CD4-positive, alpha-beta memory T cell (primary cell): ENCODE measurements around the gene ACOT7. TPM values are rescaled to one million over a fixed set of nuclear protein-coding genes. Genes with fewer than 3 reads are reported as not detected.
A peak's percentile ranks its signal among the peaks of the same experiment; 100 is the strongest.
"Not testable (repeated sequence)": the region's sequence is repeated elsewhere in the genome, so short reads cannot be mapped to it uniquely, and the experiment has no call there.

ENCODE experiments used
- CTCF ChIA-PET: fragments of 350-600 bp; sonication (Branson Sonifier 250); formaldehyde crosslinking; loops from one replicate; lab custom pipeline; 2021; ENCODE audit warnings: inconsistent platforms; ENCODE audit not compliant: partially characterized antibody; lab: Charles Lee
- POLR2A ChIA-PET: fragments of 350-600 bp; sonication (Branson Sonifier 250); formaldehyde crosslinking; loops from one replicate; lab custom pipeline; 2021; ENCODE audit not compliant: partially characterized antibody; lab: Charles Lee
- DNase-seq, 5 donors: peaks; one replicate each; pipeline versions ENCODE4 v3.0.0 to v3.0.0-alpha.2; 2020 to 2022; ENCODE audit warnings: mixed read lengths in 1 of 5
- H3K27ac ChIP-seq: one replicate; pipeline ENCODE4 v1.7.0; 2013; ENCODE audit warnings: low read depth, low read length
- H3K27me3 ChIP-seq: 2 replicates; pipeline ENCODE4 v1.7.0; 2013; ENCODE audit warnings: mild to moderate bottlenecking, low read length, moderate library complexity; ENCODE audit not compliant: insufficient read depth
- H3K36me3 ChIP-seq: 2 replicates; pipeline ENCODE4 v1.7.0; 2013; ENCODE audit warnings: mild to moderate bottlenecking, low read length, moderate library complexity; ENCODE audit not compliant: insufficient read depth
- H3K4me1 ChIP-seq: 2 replicates; pipeline ENCODE4 v1.7.0; 2013; ENCODE audit warnings: mild to moderate bottlenecking, low read length, moderate library complexity; ENCODE audit not compliant: insufficient read depth
- H3K4me3 ChIP-seq, 2 donors: one replicate each; pipeline ENCODE4 v1.7.0; 2013; ENCODE audit warnings: low read length in 2 of 2, mild to moderate bottlenecking in 1 of 2
- H3K9me3 ChIP-seq, 2 donors: one replicate each; pipeline ENCODE4 v1.7.0; 2013; ENCODE audit warnings: low read length in 2 of 2, control low read depth in 1 of 2; ENCODE audit not compliant: control insufficient read depth in 1 of 2
- H3K27ac Mint-ChIP-seq, 7 donors: one replicate each; pipeline ENCODE4 v1.8.0; 2020 to 2021; ENCODE audit warnings: mixed read lengths in 7 of 7, mild to moderate bottlenecking in 6 of 7, inconsistent platforms in 3 of 7, moderate library complexity in 3 of 7
- H3K27me3 Mint-ChIP-seq, 2 donors: one replicate each; pipeline ENCODE4 v1.8.0; 2020 to 2021; ENCODE audit warnings: mixed read lengths in 2 of 2
- H3K36me3 Mint-ChIP-seq, 2 donors: one replicate each; pipeline ENCODE4 v1.8.0; 2020 to 2021; ENCODE audit warnings: mixed read lengths in 2 of 2, inconsistent platforms in 1 of 2, mild to moderate bottlenecking in 1 of 2
- H3K4me1 Mint-ChIP-seq, 4 donors: one replicate each; pipeline ENCODE4 v1.8.0; 2020 to 2021; ENCODE audit warnings: mixed read lengths in 4 of 4, mild to moderate bottlenecking in 1 of 4
- H3K4me3 Mint-ChIP-seq, 8 donors: one replicate each; pipeline ENCODE4 v1.8.0; 2020 to 2021; ENCODE audit warnings: mixed read lengths in 8 of 8, mild to moderate bottlenecking in 7 of 8, moderate library complexity in 6 of 8, inconsistent platforms in 3 of 8
- H3K9me3 Mint-ChIP-seq, 8 donors: one replicate each; pipeline ENCODE4 v1.8.0; 2020 to 2021; ENCODE audit warnings: mixed read lengths in 8 of 8, mild to moderate bottlenecking in 5 of 8, inconsistent platforms in 3 of 8, moderate library complexity in 1 of 8
- intact Hi-C: fragments of 100-400 bp; cut with micrococcal nuclease; formaldehyde crosslinking; loops from one replicate; pipeline ENCODE4 v1.15.1; 2023
- polyA plus RNA-seq, 2 donors: library from polyadenylated mRNA; unstranded; fragments of 300-500 nt; fragmentation: Illumina TruSeq; gene quantifications; one replicate each; pipeline ENCODE4 v1.2.3, GENCODE V29; 2021
- total RNA-seq, 2 experiments: library from RNA; stranded (reverse); gene quantifications; one replicate each; pipeline ENCODE4 v1.2.3, GENCODE V29; 2021

The ACOT7 gene, protein sequence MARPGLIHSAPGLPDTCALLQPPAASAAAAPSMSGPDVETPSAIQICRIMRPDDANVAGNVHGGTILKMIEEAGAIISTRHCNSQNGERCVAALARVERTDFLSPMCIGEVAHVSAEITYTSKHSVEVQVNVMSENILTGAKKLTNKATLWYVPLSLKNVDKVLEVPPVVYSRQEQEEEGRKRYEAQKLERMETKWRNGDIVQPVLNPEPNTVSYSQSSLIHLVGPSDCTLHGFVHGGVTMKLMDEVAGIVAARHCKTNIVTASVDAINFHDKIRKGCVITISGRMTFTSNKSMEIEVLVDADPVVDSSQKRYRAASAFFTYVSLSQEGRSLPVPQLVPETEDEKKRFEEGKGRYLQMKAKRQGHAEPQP
- total RNA-seq, result 1 to 10 TPM; 2.7 to 3.1 TPM
- polyA plus RNA-seq, result 1 to 10 TPM; 6.5 to 7.4 TPM

DNA sequence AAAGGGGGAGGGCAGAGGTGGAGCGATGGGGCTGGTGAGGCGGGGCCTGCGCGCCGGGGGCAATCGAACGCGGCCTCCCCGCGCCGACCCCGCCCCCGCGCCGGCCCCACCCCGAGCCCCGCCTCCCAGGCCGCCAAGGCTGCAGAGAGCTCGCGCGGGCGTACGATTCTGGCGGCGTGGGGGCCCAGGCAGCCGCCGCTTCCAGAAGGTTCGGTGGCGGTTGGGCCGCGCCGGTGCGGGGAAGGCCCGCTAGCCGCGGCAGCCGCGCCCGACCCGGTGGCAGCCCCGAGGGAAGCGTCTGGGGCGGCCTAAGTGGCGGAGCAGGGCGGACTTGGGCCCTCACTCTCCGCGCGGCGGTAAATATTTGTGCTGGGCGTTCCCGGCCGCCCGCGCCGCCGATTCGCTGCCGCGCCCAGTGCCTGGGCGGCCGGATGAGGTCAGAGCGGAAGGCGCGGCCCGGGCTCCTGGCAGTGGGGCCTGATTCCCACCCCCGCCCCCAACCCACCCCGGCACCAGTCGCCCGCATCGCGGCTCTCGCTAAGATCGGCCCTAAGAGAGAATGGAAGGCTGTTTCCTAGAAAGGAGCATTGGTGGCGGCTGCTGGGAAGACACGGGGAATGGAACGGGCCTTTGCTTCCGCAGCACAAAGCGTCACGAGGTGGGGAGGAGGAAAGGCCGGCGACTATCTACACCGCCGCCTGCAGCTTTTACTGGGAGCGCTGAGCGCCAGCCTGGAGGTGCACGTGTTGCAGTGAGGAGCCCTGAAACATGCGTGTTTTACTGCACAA, at the start of gene ACOT7:
Gene ACOT7 (minus strand): TSS at position 368 of the 788 bp plus-strand sequence. CDS start 368 bp downstream, outside the sequence.
- Mint-ChIP-seq H3K36me3 (no peaks in the 10 kb centered on the region), H3K4me1 (peaks cover 12 to 29% (median 18%) of the 10 kb centered on the region in 4 donors), H3K4me3 (peak within 1 kb of the TSS; percentile 86 to 94 (median 90)), H3K9me3 (no peaks in the 10 kb centered on the region), H3K27me3 (no peaks in the 10 kb centered on the region), H3K27ac (peak within 1 kb of the TSS; percentile 91 to 97 (median 94))
- Histone ChIP-seq H3K27ac (peak within 1 kb of the TSS; percentile 67), H3K27me3 (no peaks in the 10 kb centered on the region), H3K9me3 (no peaks in the 10 kb centered on the region), H3K36me3 (no peaks in the 10 kb centered on the region), H3K4me1 (peaks cover 25% of the 10 kb centered on the region), H3K4me3 (peak within 1 kb of the TSS in 1 of 2 donors; percentile 61)
- DNase-seq, result peak; percentile 90 to 93 (median 91)
- intact Hi-C loops, result loop anchor here (1.0 to 5.0 kb wide), 6 partner anchors 28 to 401 kb away; partner anchors contain the start of genes ICMT, NPHP4 and RPL22
- ChIA-PET CTCF (interaction anchor here (1.0 to 5.1 kb wide), 7 partner anchors 10 to 147 kb away, joined by 3 to 27 read pairs (median 5); no protein-coding TSS in a partner anchor), POLR2A (interaction anchor here (0.7 to 4.9 kb wide), 14 partner anchors 10 to 391 kb away, joined by 3 to 52 read pairs (median 4); partner anchors contain the start of genes ICMT, RPL22, TNFRSF25 and ZBTB48)

DNA sequence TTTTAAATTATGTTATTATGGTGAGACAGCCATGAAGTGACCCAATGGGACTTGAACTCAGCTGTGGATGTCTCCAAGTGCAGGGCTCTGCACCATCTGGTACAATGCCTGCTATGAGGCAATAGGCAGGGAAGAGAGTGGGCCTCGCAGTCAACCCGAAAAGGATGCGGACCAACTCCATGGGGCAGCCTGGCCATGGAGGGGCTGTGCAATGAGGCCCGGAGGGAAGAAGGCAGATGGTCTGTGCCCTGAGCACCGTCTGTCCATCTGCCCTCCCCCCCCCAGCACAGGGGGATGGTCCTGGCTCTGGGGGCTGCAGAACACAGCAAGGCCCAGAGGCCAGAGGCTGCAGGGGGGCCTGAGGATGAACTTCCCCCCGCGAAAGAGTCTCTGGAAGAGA, 48.0 kb upstream of the ACOT7 start:
- H3K27me3 ChIP-seq, result peaks cover 9% of the 10 kb centered on the region
- H3K27ac Mint-ChIP-seq, result no peak overlapping the region
- intact Hi-C loops, result no loop called here
- peaks cover 13% of the 10 kb centered on the region for H3K4me1 ChIP-seq
- H3K4me1 Mint-ChIP-seq, result peaks cover 12 to 21% (median 17%) of the 10 kb centered on the region in 4 donors
- DNase-seq, result no peak
- POLR2A ChIA-PET, result interaction anchor here (1.0 to 18.5 kb wide), 3 partner anchors 18 to 161 kb away, joined by 4 to 390 read pairs (median 5); partner anchors contain the start of genes ACOT7, KLHL21 and TNFRSF25
- peak overlapping the region in 3 of 8 donors; percentile 25 to 58 (median 57) for H3K4me3 Mint-ChIP-seq
- CTCF ChIA-PET, result interaction anchor here (1.3 to 7.7 kb wide), 8 partner anchors 20 to 195 kb away, joined by 3 to 88 read pairs (median 8); partner anchors contain the start of genes HES2 and TNFRSF25
- H3K9me3 ChIP-seq, result no peaks in the 10 kb centered on the region
- no peak overlapping the region for H3K4me3 ChIP-seq
- peaks cover 18 to 19% of the 10 kb centered on the region in 2 donors for H3K27me3 Mint-ChIP-seq
- H3K27ac ChIP-seq, result no peak overlapping the region
- H3K9me3 Mint-ChIP-seq, result no peaks in the 10 kb centered on the region
- H3K36me3 Mint-ChIP-seq, result no peaks in the 10 kb centered on the region
- no peaks in the 10 kb centered on the region for H3K36me3 ChIP-seq

DNA sequence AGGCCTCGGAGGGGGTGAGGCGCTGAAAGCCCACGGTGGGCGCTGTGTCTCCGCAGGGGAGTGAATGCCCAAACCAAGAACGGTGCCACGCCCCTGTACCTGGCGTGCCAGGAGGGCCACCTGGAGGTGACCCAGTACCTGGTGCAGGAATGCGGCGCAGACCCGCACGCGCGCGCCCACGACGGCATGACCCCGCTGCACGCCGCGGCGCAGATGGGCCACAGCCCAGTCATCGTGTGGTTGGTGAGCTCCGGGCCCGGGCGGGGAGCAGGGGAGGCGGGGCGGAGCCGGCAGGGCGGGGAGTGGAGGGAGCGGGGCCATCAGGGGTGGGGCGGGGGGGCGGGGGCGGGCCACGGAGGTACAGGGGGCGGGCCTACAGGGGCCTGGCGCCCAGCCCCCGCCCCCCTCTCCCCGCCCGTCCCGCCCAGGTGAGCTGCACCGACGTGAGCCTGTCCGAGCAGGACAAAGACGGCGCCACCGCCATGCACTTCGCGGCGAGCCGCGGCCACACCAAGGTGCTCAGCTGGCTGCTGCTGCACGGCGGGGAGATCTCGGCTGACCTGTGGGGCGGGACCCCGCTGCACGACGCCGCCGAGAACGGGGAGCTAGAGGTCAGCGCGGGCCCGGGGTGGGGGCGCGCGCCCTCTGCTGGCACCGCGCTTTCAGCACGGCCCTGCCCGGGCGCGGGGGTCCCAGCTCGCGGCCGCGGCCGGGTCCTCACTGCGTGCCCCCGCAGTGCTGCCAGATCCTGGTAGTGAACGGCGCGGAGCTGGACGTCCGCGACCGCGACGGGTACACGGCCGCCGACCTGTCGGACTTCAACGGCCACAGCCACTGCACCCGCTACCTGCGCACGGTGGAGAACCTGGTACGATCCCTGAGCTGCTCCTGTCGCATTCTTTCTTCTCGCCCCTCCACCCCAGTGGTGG, 46.9 kb upstream of the ACOT7 start:
- H3K9me3 Mint-ChIP-seq, result no peaks in the 10 kb centered on the region
- intact Hi-C loops, result no loop called here
- peaks cover 9% of the 10 kb centered on the region for H3K4me1 ChIP-seq
- no peak overlapping the region for H3K27ac ChIP-seq
- DNase-seq, result peak; percentile 71 to 84 (median 73)
- peaks cover 14 to 15% of the 10 kb centered on the region in 2 donors for H3K27me3 Mint-ChIP-seq
- peak overlapping the region in 6 of 8 donors; percentile 15 to 58 (median 46) for H3K4me3 Mint-ChIP-seq
- no peaks in the 10 kb centered on the region for H3K9me3 ChIP-seq
- peaks cover 12 to 21% (median 14%) of the 10 kb centered on the region in 4 donors for H3K4me1 Mint-ChIP-seq
- H3K36me3 ChIP-seq, result no peaks in the 10 kb centered on the region
- H3K27me3 ChIP-seq, result peaks cover 5% of the 10 kb centered on the region
- peak overlapping the region in 1 of 7 donors; percentile 61 for H3K27ac Mint-ChIP-seq
- no peak overlapping the region for H3K4me3 ChIP-seq
- ChIA-PET CTCF (interaction anchor here (0.5 to 7.7 kb wide), 18 partner anchors 8 to 206 kb away, joined by 3 to 88 read pairs (median 5); partner anchors contain the start of genes HES2 and TNFRSF25), POLR2A (interaction anchor here (0.8 to 18.5 kb wide), 6 partner anchors 9 to 341 kb away, joined by 3 to 390 read pairs (median 4); partner anchors contain the start of genes ACOT7, KLHL21 and TNFRSF25)
- H3K36me3 Mint-ChIP-seq, result no peaks in the 10 kb centered on the region

DNA sequence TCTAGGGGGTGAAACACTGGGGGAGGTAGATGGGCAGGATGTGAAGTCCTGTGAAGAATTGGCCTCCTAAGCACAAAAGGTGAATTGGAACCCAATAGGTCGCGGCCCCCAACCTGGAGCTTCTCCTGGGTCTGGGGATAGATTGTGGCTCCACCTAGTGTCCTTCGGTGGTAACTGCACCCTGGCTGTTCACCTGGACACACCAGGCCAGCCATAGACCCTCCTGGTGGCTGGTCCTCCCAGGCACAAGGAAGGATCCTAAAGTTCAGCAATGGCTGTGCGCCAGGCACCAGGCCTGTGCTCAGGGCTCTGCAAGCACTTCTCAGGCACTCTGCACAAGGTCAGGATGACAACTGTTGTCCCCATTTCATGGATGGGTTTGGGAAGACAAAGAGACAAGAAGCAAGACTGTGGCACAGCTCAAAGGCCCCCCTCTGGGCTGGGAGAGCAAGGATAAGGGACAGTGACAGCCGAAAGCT, 44.5 kb upstream of the ACOT7 start:
- peak overlapping the region in 4 of 8 donors; percentile 20 to 83 (median 36) for H3K4me3 Mint-ChIP-seq
- peak overlapping the region in 3 of 7 donors; percentile 41 to 75 (median 44) for H3K27ac Mint-ChIP-seq
- H3K27me3 Mint-ChIP-seq, result peaks cover 11 to 12% of the 10 kb centered on the region in 2 donors
- intact Hi-C loops, result loop anchor here (1.0 kb wide), 3 partner anchors 15 to 192 kb away; no protein-coding TSS in a partner anchor
- H3K9me3 ChIP-seq, result no peaks in the 10 kb centered on the region
- no peaks in the 10 kb centered on the region for H3K9me3 Mint-ChIP-seq
- peaks cover 5% of the 10 kb centered on the region for H3K4me1 ChIP-seq
- H3K4me3 ChIP-seq, result no peak overlapping the region
- H3K36me3 Mint-ChIP-seq, result no peaks in the 10 kb centered on the region
- no peaks in the 10 kb centered on the region for H3K27me3 ChIP-seq
- no peak overlapping the region for H3K27ac ChIP-seq
- DNase-seq, result peak; percentile 68 to 78 (median 71)
- CTCF ChIA-PET, result interaction anchor here (0.6 to 7.7 kb wide), 32 partner anchors 8 to 191 kb away, joined by 3 to 88 read pairs (median 5); partner anchors contain the start of genes ESPN, HES2, PLEKHG5 and TNFRSF25
- POLR2A ChIA-PET, result interaction anchor here (0.9 to 18.5 kb wide), 4 partner anchors 15 to 90 kb away, joined by 3 to 390 read pairs (median 6); partner anchors contain the start of genes HES2 and TNFRSF25
- peaks cover 7 to 14% (median 9%) of the 10 kb centered on the region in 4 donors for H3K4me1 Mint-ChIP-seq
- H3K36me3 ChIP-seq, result no peaks in the 10 kb centered on the region

DNA sequence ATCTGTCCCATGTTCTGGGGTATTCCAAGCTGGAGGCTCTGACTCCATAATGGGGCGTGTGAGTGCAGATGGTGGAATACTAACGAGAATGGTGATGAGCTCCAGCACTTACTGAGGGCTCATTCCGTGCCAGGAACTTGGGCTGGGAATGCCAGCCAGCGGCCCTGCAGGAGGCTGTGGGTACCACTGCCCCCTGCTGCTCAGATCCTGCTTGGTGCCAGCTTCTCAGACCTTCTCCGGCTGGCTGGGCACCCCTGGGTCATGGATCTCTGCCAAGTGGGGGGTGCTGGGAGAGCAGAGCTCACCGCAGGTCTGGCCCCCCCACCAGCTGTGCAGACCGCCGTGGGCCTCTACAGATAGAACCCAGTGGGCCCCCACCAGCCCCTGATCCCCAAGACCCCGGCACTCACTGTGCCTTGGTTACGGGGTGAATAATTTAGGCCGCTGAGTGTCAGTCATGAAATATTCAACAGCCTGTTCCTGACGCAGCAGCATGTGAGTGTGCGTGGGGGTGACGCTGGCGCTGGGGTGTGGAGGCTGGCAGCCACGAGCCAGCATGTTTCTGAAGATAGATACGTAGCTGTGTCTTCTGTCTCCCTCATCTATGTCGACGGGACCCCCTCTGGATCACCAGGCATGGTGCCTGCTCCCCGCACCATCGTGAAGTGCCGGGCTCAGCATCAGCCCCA, 43.6 kb upstream of the ACOT7 start:
- H3K4me3 Mint-ChIP-seq, H3K36me3 ChIP-seq, DNase-seq, H3K27me3 ChIP-seq, H3K4me1 ChIP-seq, H3K36me3 Mint-ChIP-seq, H3K27ac Mint-ChIP-seq, intact Hi-C loops, H3K9me3 Mint-ChIP-seq, H3K27ac ChIP-seq, H3K9me3 ChIP-seq, H3K4me3 ChIP-seq: not testable (repeated sequence)
- Mint-ChIP-seq H3K27me3 (peaks cover 11 to 12% of the 10 kb centered on the region in 2 donors), H3K4me1 (peaks cover 7 to 14% (median 9%) of the 10 kb centered on the region in 4 donors)
- ChIA-PET CTCF (interaction anchor here (0.6 to 7.7 kb wide), 19 partner anchors 11 to 190 kb away, joined by 3 to 88 read pairs (median 9); partner anchors contain the start of genes ESPN, HES2 and PLEKHG5), POLR2A (interaction anchor here (0.9 to 18.5 kb wide), 3 partner anchors 14 to 89 kb away, joined by 3 to 390 read pairs (median 8); partner anchors contain the start of gene TNFRSF25)
